Activated CD4-positive, alpha-beta T cell treated with anti-CD3 and anti-CD28 coated beads for 48 hours (primary cell): ENCODE results near the gene COQ5.
A peak's percentile ranks its signal among the peaks of the same experiment; 100 is the strongest.
"Not testable (repeated sequence)": the region's sequence is repeated elsewhere in the genome, so short reads cannot be mapped to it uniquely, and the experiment has no call there.

Experiments
- DNase-seq: peaks from one replicate; pipeline ENCODE4 v3.0.0-alpha.2; 2020

The COQ5 gene, protein sequence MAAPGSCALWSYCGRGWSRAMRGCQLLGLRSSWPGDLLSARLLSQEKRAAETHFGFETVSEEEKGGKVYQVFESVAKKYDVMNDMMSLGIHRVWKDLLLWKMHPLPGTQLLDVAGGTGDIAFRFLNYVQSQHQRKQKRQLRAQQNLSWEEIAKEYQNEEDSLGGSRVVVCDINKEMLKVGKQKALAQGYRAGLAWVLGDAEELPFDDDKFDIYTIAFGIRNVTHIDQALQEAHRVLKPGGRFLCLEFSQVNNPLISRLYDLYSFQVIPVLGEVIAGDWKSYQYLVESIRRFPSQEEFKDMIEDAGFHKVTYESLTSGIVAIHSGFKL

DNA sequence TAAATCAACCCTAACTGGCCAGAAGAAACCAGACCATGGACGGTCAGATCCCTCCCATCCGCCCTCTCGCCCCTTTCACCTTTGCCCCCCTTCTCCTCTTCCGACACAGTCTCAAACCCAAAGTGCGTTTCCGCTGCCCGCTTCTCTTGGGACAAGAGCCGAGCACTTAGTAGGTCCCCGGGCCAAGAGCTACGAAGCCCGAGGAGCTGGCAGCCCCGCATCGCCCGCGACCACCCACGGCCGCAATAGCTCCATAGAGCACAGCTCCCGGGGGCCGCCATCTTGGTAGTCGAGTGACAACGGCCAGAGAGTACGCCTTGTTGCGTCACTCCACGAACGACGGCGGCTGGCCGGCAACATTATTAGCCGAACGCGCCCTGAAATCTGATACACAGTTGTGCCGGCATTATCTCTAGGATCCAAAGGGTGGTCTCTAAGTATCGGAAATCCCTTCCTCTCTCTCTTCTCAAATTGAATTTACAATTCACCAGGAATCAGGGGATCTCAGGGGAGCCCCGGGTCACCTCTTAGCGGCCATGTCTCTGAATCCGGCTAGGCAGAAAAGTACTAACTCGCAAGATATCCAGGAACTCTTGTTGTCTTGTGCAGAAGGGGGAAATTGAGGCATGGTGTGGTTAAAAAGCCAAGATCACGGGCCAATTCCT lies at the start of gene COQ5:
Gene COQ5, minus strand, starts transcription at position 298 of the 665 bp plus-strand sequence. Its CDS starts 17 bp downstream, at position 281.
- peak; percentile 90 for DNase-seq

GRCh38 chr12:120574106-120574505 lies 45.1 kb upstream of the COQ5 start:
- DNase-seq = no peak

- DNase-seq = no peak
Observed at GRCh38 chr12:120573560-120573959, 44.6 kb upstream of the COQ5 start.

DNA sequence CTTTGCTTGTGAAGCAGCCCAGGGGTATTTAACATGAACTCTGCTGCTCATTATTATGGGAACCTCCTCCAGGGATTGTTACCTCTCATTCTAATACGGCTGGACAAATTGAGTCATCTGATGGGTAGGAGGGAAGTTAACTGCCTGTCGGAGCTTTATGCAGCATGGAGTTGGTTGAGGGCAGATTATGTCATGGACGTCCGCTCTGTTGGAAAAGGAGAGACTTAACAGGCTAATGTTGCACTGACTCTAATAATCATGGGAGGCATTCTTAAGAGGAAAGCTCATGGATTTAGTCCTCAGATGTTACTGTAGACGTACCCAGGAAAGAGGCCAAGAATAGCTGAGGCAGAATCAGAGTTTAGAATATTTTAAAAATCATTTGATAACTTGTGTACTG lies 42.3 kb upstream of the COQ5 start:
- no peak for DNase-seq

GRCh38 chr12:120563495-120563894 lies 34.5 kb upstream of the COQ5 start:
- no peak for DNase-seq

- DNase-seq = no peak
Observed at GRCh38 chr12:120562906-120563305, 33.9 kb upstream of the COQ5 start.

- no peak for DNase-seq
Observed at GRCh38 chr12:120557589-120557988, 28.6 kb upstream of the COQ5 start.

DNA sequence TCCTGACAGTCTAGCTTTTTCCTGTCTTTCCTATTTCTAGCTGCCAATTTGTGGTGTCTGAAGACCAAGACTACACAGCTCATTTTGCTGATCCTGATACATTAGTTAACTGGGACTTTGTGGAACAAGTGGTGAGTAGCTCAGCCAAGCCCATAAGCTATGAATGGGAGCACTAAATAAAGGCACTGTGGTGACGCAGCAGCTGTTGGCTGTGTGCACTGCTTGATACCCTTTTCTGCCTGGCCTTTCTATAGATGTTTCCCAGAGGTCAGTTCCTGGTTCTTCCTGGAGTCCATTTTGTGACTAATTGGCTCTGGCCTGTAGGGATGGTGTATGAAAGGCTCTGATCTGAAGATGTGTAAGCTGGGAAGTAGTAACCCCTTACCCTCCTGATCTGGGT lies 25.7 kb upstream of the COQ5 start:
- DNase-seq = no peak

- DNase-seq = no peak
Observed at GRCh38 chr12:120546050-120546386, 17.1 kb upstream of the COQ5 start.

DNA sequence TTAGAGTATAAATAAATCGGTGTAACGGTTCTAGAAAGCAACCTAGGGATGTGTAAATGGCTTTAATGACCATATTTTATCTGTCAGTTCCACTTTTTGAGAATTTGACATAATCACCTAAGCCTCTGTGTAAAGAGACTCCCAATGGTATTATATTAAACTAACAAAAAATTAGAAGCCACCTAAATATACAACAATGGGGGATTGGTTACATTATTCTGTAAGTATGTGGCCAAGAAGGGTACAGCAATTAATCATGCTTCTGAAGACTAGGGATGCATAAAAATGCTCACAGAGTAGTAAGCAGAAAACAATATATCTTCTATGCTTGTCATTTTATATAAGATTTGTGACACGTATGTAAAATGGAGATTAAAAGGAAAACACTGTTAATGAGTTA lies 15.7 kb upstream of the COQ5 start:
- no peak for DNase-seq

DNA sequence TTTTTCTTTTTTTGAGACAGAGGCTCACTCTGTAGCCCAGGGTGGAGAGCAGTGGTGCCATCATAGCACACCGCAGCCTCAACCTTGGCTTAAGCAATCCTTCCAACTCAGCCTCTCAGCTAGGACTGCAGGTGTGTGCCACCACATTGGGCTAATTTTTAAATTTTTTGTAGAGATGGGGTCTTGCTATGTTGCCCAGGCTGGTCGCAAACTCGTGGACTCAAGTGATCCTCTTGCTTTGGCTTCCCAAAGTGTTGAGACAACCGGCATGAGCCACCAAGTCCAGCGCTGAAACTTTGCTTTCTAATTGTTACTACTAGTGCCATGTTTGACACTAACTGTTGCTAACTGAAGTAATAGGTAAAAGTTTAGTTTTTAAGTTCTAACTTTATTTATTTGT lies 13.2 kb upstream of the COQ5 start:
- DNase-seq = no peak

DNA sequence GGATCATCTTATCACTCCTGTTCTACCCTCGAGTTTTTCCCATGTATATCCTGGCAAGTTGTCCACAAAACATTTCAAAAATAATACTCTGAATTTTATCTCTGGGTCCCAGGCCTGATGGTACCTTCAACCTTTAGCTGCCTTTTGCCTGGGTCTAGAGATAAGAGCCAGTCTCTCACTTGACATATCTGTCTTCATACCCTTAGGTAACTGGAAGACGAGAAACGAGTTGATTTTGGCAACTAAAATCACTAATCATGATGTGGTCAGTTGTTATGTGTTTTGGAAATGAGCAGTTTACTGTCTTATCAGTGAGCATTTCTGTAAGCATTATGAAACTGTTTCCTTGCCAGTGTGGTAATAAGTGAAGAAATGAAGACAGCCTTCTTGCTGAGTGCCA lies 11.5 kb upstream of the COQ5 start:
- DNase-seq = no peak

DNA sequence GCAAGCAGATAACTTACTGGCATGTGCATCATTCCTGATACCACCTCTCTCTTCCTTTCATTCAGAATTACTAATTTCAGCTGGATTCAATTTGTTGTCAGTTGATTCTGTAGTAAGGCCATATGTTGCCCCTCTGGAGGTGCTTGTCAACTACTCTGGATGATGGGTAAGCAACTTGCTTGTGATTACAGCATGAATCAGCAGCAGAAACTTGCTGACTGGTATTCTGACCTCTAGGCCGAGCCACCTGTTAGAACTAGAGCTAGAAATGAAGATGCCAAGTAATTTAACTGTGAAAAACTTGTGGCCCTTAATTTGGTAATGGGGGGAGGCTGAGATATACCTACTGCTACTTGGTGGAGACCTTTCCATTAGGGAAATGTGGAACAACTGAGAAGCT lies 10.3 kb upstream of the COQ5 start:
- DNase-seq = peak; percentile 22

GRCh38 chr12:120538281-120539156 lies 9.6 kb upstream of the COQ5 start:
- DNase-seq = no peak

- DNase-seq = no peak
Observed at GRCh38 chr12:120537856-120538220, 8.9 kb upstream of the COQ5 start.

DNA sequence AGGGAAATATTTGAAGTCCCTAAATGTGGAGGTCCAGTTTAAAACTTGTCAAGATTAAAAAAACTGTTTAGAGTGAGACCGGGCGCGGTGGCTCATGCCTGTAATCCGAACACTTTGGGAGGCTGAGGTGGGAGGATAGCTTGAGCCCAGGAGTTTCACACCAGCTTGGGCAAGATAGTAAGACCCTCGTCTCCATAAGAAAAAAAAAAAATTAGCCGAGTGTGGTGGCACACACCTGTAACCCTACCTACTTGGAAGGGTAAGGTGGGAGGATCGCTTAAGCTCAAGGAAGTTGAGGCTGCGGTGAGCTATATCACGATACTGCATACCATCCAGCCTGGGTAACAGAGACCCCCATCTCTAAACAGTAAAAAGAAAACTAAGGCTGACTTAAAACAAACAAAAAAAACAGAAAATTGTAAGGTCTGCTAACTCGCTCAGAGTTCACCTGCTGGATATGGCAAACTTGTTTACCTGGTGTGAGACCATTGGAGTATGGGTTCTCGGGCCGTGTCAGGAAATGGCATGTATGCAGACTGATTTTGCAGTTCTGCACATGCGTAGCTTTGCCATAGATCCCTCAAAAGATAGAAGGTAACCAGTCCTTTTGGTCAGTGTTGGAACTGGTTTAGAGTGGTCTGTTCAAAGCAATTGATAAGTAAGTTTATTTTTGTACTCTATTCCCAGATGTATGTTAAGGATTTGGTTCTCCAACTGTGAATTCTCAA lies 7.3 kb upstream of the COQ5 start:
- DNase-seq = peak; percentile 30

DNA sequence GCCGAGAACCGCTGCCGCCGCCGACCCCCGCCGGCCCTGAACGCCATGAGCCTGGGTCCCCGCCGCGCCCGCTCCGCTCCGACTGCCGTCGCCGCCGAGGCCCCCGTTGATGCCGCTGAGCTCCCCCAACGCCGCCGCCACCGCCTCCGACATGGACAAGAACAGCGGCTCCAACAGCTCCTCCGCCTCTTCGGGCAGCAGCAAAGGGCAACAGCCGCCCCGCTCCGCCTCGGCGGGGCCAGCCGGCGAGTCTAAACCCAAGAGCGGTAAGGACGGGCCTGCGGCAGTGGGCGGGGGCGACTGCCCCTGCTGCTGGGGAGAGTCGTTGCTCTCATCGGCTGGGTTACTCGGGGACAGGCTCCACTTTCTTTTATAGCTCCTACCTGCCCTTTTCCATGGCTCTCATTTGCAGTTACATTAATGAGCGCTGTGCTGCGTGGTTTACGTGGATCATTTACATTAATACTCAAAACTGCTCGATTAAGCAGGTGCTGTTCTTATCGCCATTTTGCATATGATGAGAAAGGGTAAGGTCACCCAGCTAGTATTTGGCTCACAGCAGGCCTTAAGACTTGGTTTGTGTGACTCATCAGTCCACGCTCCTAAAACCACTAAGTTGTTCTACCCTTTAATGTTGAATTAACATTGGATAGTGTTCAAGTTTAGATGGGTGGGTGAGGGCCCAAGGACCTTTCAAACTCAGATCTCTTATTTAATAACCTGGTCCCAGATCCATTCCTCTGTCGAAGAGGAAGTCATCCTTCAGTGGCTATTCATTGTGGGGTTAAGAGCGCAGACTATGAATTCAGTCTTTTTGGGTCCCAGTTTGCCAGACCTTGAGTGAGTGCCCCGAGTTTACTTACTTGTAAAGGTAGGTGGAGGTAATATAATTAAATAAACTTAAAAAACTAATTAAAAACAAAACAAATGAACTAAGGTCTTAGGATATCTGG lies 6.0 kb upstream of the COQ5 start:
- DNase-seq = peak; percentile 67

DNA sequence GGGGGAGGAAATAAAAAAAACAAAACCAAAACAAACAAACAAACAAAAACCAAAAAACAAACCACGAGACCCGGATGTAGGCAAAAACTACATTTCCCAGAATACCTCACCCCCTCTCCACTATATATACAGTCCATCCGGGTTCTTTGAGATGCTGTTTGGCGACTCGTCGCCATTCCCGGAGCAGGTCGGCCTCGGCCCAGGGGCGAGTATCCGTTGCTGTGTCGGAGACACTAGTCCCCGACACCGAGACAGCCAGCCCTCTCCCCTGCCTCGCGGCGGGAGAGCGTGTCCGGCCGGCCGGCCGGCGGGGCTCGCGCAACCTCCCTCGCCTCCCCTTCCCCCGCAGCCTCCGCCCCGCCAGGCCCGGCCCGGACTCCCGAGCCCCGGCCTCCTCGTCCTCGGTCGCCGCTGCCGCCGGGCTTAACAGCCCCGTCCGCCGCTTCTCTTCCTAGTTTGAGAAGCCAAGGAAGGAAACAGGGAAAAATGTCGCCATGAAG lies 5.3 kb upstream of the COQ5 start, which contains the start of gene RNF10:
Gene RNF10, plus strand, starts transcription at position 154 of the 500 bp plus-strand sequence. CDS start 456 bp downstream, outside the sequence.
- DNase-seq = peak; percentile 76

DNA sequence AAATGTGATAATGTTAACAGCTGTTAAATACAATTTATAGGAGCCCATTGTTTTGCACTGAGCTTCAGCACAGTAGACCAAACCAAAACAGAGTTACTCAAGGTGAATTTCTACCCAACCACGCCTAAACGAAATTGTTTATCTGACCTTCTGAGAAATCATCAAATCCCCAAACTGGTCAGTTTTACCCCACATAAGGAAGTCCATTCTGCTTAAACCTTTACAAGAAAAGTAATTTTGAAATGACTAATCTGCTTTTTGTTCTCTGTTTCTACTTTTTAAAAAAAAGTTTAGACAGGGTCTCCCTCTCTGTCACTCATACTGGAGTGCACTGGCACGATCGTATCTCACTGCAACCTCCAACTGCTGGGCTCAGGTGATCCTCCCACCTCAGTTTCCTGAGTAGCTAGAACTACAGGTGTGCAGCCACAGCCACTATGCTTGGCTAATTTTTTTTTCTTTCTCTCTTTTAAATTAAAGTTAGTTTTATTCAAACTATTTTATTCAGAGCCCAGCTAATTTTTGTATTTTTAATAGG lies 3.8 kb upstream of the COQ5 start:
- DNase-seq = no peak

- DNase-seq = not testable (repeated sequence)
Observed at GRCh38 chr12:120530418-120530761, 1.4 kb upstream of the COQ5 start.
